WI38 (cell line): Measurements from ENCODE around the gene MPRIP.

ENCODE experiments used
- H3K4me3 ChIP-seq: 2 replicates; pipeline ENCODE4 v1.5.1; 2011; ENCODE audit warnings: low read depth, mild to moderate bottlenecking, control low read depth, low read length
- CTCF ChIP-seq: IDR thresholded peaks from 2 replicates; pipeline ENCODE4 v1.5.1; 2012; ENCODE audit warnings: low read depth, mild to moderate bottlenecking, control low read depth, low read length

The MPRIP gene

GRCh38 chr17:17067257-17067656 lies 25.0 kb downstream of the MPRIP start:
- no peak overlapping the region for H3K4me3 ChIP-seq
- TF ChIP-seq CTCF = no peak

GRCh38 chr17:17069849-17070248 lies 27.6 kb downstream of the MPRIP start:
- no peak overlapping the region for H3K4me3 ChIP-seq
- no peak for TF ChIP-seq CTCF

GRCh38 chr17:17070931-17071330 lies 28.7 kb downstream of the MPRIP start:
- no peak for TF ChIP-seq CTCF

GRCh38 chr17:17071531-17072360 lies 29.5 kb downstream of the MPRIP start:
- no peak overlapping the region for H3K4me3 ChIP-seq
- no peak for TF ChIP-seq CTCF

More at GRCh38 chr17:17070931-17071330, 28.7 kb downstream of the MPRIP start:
- no peak overlapping the region for H3K4me3 ChIP-seq

GRCh38 chr17:17072546-17072945 lies 30.3 kb downstream of the MPRIP start:
- TF ChIP-seq CTCF = no peak

GRCh38 chr17:17073030-17073564 lies 30.8 kb downstream of the MPRIP start:
- no peak overlapping the region for H3K4me3 ChIP-seq
- no peak for TF ChIP-seq CTCF

More at GRCh38 chr17:17072546-17072945, 30.3 kb downstream of the MPRIP start:
- H3K4me3 ChIP-seq = no peak overlapping the region

- TF ChIP-seq CTCF = no peak
- no peak overlapping the region for H3K4me3 ChIP-seq
Observed at GRCh38 chr17:17073581-17074403, 31.5 kb downstream of the MPRIP start.
